Duodenal mucosa (tissue), 2 donors: ENCODE measurements around the gene TTC13.

Experiments used
- H3K27ac ChIP-seq: one replicate; pipeline ENCODE4 v1.7.0; 2013; ENCODE audit warnings: low read depth, low read length
- H3K27me3 ChIP-seq, 2 donors: one replicate each; pipeline ENCODE4 v1.7.0; 2013; ENCODE audit warnings: low read length in 2 of 2, control low read depth in 1 of 2; ENCODE audit not compliant: insufficient read depth in 2 of 2, control insufficient read depth in 1 of 2
- H3K36me3 ChIP-seq, 2 donors: one replicate each; pipeline ENCODE4 v1.7.0; 2013; ENCODE audit warnings: low read length in 2 of 2, control low read depth in 1 of 2; ENCODE audit not compliant: insufficient read depth in 2 of 2, control insufficient read depth in 1 of 2
- H3K4me1 ChIP-seq, 2 donors: one replicate each; pipeline ENCODE4 v1.7.0; 2013; ENCODE audit warnings: low read length in 2 of 2, control low read depth in 1 of 2; ENCODE audit not compliant: insufficient read depth in 2 of 2, control insufficient read depth in 1 of 2
- H3K4me3 ChIP-seq, 2 donors: one replicate each; pipeline ENCODE4 v1.7.0; 2013; ENCODE audit warnings: low read length in 2 of 2, low read depth in 1 of 2
- H3K9ac ChIP-seq, 2 donors: one replicate each; pipeline ENCODE4 v1.7.0; 2013; ENCODE audit warnings: low read length in 2 of 2, low read depth in 1 of 2
- H3K9me3 ChIP-seq, 2 donors: one replicate each; pipeline ENCODE4 v1.7.0; 2013; ENCODE audit warnings: low read length in 2 of 2, control low read depth in 1 of 2; ENCODE audit not compliant: control insufficient read depth in 1 of 2

The TTC13 gene

GRCh38 chr1:230915078-230915477 lies 63.6 kb downstream of the TTC13 start:
- Histone ChIP-seq H3K4me1 (no peaks in the 10 kb centered on the region), H3K4me3 (no peak overlapping the region), H3K9ac (no peak overlapping the region), H3K36me3 (peaks cover 12 to 57% of the 10 kb centered on the region in 2 donors), H3K27ac (no peak overlapping the region), H3K27me3 (no peaks in the 10 kb centered on the region), H3K9me3 (no peaks in the 10 kb centered on the region)

GRCh38 chr1:230913496-230913895 lies 65.2 kb downstream of the TTC13 start:
- H3K27me3 ChIP-seq: no peaks in the 10 kb centered on the region
- H3K36me3 ChIP-seq: peaks cover 19 to 56% of the 10 kb centered on the region in 2 donors
- H3K27ac ChIP-seq: no peak overlapping the region
- no peaks in the 10 kb centered on the region for H3K9me3 ChIP-seq
- H3K9ac ChIP-seq: no peak overlapping the region
- no peaks in the 10 kb centered on the region for H3K4me1 ChIP-seq
- no peak overlapping the region for H3K4me3 ChIP-seq

GRCh38 chr1:230910755-230911117 lies 67.9 kb downstream of the TTC13 start:
- Histone ChIP-seq H3K9ac (no peak overlapping the region), H3K36me3 (peaks cover 24 to 51% of the 10 kb centered on the region in 2 donors), H3K4me3 (no peak overlapping the region), H3K27ac (no peak overlapping the region), H3K4me1 (no peaks in the 10 kb centered on the region), H3K9me3 (no peaks in the 10 kb centered on the region), H3K27me3 (no peaks in the 10 kb centered on the region)

GRCh38 chr1:230909974-230910754 lies 68.5 kb downstream of the TTC13 start:
- no peaks in the 10 kb centered on the region for H3K4me1 ChIP-seq
- no peaks in the 10 kb centered on the region for H3K27me3 ChIP-seq
- H3K9ac ChIP-seq: no peak overlapping the region
- H3K36me3 ChIP-seq: peaks cover 22 to 50% of the 10 kb centered on the region in 2 donors
- no peak overlapping the region for H3K27ac ChIP-seq
- no peak overlapping the region for H3K4me3 ChIP-seq
- no peaks in the 10 kb centered on the region for H3K9me3 ChIP-seq

- H3K9me3 ChIP-seq: no peaks in the 10 kb centered on the region
- H3K36me3 ChIP-seq: peaks cover 14 to 37% of the 10 kb centered on the region in 2 donors
- H3K4me3 ChIP-seq: no peak overlapping the region
- no peak overlapping the region for H3K27ac ChIP-seq
- no peak overlapping the region for H3K9ac ChIP-seq
- no peaks in the 10 kb centered on the region for H3K27me3 ChIP-seq
- no peaks in the 10 kb centered on the region for H3K4me1 ChIP-seq
Measured at GRCh38 chr1:230907472-230908205, 71.0 kb downstream of the TTC13 start.

- Histone ChIP-seq H3K27me3 (no peaks in the 10 kb centered on the region), H3K9ac (no peak overlapping the region), H3K4me3 (no peak overlapping the region), H3K27ac (no peak overlapping the region), H3K4me1 (no peaks in the 10 kb centered on the region), H3K36me3 (peaks cover 14 to 32% of the 10 kb centered on the region in 2 donors), H3K9me3 (no peaks in the 10 kb centered on the region)
Measured at GRCh38 chr1:230906226-230906625, 72.4 kb downstream of the TTC13 start.

- H3K27me3 ChIP-seq: no peaks in the 10 kb centered on the region
- H3K4me1 ChIP-seq: no peaks in the 10 kb centered on the region
- no peak overlapping the region for H3K27ac ChIP-seq
- H3K9ac ChIP-seq: no peak overlapping the region
- H3K4me3 ChIP-seq: no peak overlapping the region
- peaks cover 14 to 29% of the 10 kb centered on the region in 2 donors for H3K36me3 ChIP-seq
- H3K9me3 ChIP-seq: no peaks in the 10 kb centered on the region
Measured at GRCh38 chr1:230905733-230906132, 72.9 kb downstream of the TTC13 start.

- H3K9me3 ChIP-seq: no peaks in the 10 kb centered on the region
- no peak overlapping the region for H3K9ac ChIP-seq
- no peaks in the 10 kb centered on the region for H3K27me3 ChIP-seq
- no peak overlapping the region for H3K27ac ChIP-seq
- no peak overlapping the region for H3K4me3 ChIP-seq
- H3K4me1 ChIP-seq: no peaks in the 10 kb centered on the region
- peaks cover 0 to 9% of the 10 kb centered on the region in 2 donors for H3K36me3 ChIP-seq
Measured at GRCh38 chr1:230902349-230902923, 76.2 kb downstream of the TTC13 start.

- Histone ChIP-seq H3K27ac (no peak overlapping the region), H3K27me3 (no peaks in the 10 kb centered on the region), H3K4me1 (no peaks in the 10 kb centered on the region)
Measured at GRCh38 chr1:230901671-230902070, 77.0 kb downstream of the TTC13 start.

GRCh38 chr1:230900984-230901383 lies 77.7 kb downstream of the TTC13 start:
- Histone ChIP-seq H3K9me3 (no peaks in the 10 kb centered on the region), H3K27me3 (no peaks in the 10 kb centered on the region), H3K36me3 (peaks cover 0 to 7% of the 10 kb centered on the region in 2 donors), H3K9ac (no peak overlapping the region), H3K27ac (no peak overlapping the region), H3K4me1 (no peaks in the 10 kb centered on the region), H3K4me3 (no peak overlapping the region)

More at GRCh38 chr1:230901671-230902070, 77.0 kb downstream of the TTC13 start:
- Histone ChIP-seq H3K9ac (no peak overlapping the region), H3K36me3 (peaks cover 0 to 7% of the 10 kb centered on the region in 2 donors), H3K9me3 (no peaks in the 10 kb centered on the region), H3K4me3 (no peak overlapping the region)
